Measurements from ENCODE around the gene ATP6V1F.

GRCh38 chr7:128906001-128906765 is 43.5 kb downstream of the ATP6V1F start:
- TF ChIP-seq CTCF (conservative IDR thresholded peaks at IDR 0.05 in 1 of 2, IDR thresholded peaks at IDR 0.05 in 1 of 2; ENCODE audit: low read depth in 1 of 2, low read length in 2 of 2) (no peak), EZH2 (IDR thresholded peaks at IDR 0.05; ENCODE audit: low read length, missing control alignments) (no peak)
